NCI-H146 treated with DMSO at 0.1 percent for 48 hours (cell line): ENCODE measurements around the gene CAPN2.

Source experiments
- DNase-seq: peaks from one replicate; lab custom pipeline; 2025; ENCODE audit not compliant: unreplicated experiment; lab: John Stamatoyannopoulos, UW

Gene CAPN2

GRCh38 chr1:223758734-223759133 is 46.4 kb downstream of the CAPN2 start:
- no peak for DNase-seq

DNA sequence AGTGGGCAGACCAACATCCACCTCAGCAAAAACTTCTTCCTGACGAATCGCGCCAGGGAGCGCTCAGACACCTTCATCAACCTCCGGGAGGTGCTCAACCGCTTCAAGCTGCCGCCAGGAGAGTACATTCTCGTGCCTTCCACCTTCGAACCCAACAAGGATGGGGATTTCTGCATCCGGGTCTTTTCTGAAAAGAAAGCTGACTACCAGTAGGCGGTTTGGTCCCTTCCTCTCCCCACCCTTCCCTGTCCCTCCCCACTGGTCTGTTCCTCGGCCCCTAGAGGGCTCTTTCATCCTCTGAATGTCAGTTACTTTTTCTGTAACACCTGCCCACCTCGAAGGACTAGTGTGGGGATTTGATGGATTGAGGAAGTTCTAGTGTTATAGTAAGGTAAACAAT is 46.9 kb downstream of the CAPN2 start:
- DNase-seq = peak; percentile 24

GRCh38 chr1:223760833-223761232 is 48.5 kb downstream of the CAPN2 start:
- no peak for DNase-seq

- no peak for DNase-seq
Observed at GRCh38 chr1:223761411-223761810, 49.1 kb downstream of the CAPN2 start.

GRCh38 chr1:223763251-223763650 is 50.9 kb downstream of the CAPN2 start:
- DNase-seq = no peak

DNA sequence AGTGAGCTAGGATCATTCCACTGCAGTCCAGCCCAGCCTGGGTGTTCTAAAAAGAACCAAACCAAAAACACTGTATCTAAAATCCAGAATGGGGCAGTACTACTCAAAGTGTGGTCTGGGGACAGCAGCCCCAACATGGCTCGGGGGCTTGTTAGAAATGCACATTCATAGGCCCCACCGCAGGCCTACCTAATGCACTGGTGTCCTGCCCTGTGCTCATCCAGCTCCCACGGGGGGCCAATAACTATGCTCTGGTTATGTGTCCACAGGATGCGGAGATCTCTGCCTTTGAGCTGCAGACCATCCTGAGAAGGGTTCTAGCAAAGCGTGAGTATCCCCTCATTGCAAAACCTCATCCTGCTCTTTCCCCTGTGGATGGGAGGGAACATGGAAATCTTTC is 51.5 kb downstream of the CAPN2 start:
- no peak for DNase-seq

DNA sequence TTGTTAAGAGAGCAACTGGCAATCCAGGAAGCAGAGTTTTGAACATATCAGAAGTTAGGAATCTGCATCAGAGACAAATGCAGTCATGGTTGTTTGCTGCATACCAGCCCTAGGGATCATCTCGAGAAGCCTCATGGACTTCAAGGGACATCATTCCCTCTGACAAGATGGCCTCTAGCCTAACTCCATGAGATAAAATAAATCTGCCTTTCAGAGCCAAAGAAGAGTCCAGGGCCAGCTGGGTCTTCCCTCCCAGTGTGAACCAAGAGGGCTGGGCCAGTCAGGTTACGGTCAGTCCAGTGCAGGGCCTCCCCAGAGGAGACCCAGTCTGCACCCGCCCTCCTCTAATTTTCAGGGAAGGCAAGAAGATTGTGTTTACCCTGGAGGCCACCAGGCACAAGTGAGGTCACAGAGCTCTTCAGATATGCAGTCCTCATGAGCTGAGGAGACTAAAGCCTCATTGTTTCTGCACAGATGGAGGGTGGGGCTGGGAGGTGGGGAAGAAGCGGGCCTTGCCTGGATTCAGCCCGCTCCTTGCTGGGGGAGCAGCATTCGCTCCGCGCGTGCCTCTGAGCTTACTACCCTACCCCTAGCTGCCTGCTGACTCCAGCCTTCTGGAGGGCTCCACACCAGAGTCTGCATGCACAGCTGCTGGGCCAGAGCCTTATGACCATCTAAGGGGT is 52.8 kb downstream of the CAPN2 start:
- DNase-seq = peak; percentile 90

GRCh38 chr1:223765719-223766340 is 53.5 kb downstream of the CAPN2 start:
- DNase-seq = peak; percentile 99

DNA sequence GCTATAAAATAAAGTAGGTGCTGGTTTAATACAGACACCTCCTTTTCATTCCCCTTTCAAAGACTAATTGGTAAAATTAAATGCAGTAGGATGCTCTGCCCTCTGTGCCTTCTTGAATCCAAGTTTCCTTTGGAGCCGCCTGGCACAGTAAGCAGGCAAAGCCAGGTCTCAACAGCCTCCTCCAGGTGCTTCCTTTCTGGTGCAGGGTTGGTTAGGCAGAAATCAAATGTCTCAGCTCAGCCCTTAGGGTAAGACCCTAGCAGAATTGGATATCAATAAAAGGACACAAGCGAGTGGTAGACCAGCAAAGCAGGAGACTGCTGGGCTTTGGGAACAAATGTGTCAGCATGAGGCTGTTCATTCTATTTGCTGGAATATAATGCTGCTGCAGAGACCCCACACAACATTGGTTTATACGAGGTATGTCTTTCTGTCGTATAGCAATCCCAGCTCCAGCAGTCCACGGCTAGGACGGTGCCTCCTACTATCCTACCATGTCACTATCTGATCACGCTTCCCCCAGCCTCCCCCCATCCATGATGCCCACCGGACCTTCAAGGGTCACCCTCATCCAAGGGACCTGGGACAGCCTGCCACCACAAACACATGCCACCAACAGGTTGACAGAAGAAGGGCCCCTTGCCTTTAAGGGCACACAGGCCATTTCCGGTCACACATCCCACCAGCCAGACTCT is 58.4 kb downstream of the CAPN2 start:
- no peak for DNase-seq

- DNase-seq = peak; percentile 62
Observed at GRCh38 chr1:223771469-223771813, 59.1 kb downstream of the CAPN2 start.

DNA sequence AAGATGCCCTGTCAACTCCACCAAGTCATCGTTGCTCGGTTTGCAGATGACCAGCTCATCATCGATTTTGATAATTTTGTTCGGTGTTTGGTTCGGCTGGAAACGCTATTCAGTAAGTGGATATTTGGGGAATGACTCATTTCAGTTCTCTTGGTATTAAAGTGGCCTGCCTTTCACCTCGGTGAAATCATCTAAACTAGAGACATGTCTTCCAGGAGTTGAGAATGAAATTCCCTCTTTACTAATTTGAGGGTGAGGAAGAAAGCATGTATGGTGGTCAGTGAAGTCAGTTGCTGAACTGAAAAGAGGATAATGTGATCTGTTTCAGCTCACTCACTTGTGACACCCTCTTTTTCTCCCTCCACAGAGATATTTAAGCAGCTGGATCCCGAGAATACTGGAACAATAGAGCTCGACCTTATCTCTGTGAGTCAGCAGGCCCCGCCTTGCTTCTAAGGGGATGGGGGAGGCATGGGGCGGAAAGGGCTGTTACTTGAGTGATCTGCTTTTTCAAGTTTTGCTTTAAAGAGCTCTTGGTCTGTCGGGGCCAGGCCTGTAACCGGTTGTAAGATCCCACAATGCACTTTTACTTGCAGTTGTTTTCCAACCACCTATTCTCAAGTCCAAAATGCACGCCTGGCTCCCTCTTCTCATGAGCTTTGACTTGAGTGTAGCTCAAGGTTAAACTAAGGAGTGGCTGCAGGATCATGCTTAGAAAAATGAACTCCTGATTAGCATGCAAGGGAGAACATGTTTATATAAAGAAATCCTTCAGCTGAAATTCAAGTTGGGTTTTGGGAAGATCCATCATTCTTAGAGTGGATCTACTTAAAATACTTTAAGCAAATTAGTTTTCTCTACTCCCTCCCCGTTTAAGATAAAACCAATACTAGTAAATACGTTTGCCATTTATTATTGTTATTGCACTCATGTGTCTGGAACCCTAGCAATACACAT is 59.8 kb downstream of the CAPN2 start:
- peak; percentile 87 for DNase-seq

DNA sequence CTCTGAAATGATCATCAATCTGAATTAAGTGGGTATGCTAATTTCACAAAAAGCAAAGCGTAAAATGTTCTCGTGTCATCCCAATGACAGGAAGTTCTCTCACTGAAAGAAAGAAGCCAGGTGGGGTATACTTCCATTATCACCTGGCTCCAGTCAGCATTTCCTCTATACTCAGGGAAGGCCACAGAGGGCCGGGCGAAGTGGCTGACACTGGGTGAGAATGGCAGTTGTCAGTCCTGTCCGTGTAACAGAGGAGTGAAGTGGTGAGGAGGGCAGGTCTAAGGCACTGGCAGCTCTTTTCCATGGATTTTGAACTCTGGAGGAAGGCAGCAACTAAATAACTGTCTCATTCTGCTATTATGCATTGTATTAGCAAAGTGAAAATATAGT is 60.4 kb downstream of the CAPN2 start:
- no peak for DNase-seq

- no peak for DNase-seq
Observed at GRCh38 chr1:223774134-223774814, 61.9 kb downstream of the CAPN2 start.

- no peak for DNase-seq
Observed at GRCh38 chr1:223775054-223775453, 62.7 kb downstream of the CAPN2 start.

DNA sequence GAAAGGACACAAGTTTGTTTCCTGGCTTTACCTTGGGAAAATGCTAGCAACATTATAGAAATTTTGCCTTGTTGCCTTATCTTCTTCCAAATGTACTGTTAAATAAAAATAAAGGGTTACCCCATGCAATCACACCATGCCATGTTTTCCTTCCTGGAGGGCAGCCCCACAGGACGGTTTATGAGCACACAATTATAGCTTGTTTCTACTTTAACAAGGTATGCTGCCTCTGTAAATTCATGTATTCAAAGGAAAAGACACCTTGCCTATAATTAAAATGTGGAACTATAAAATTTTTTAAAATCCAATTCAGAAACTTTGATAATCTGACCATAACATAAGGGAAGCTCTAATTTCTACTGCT is 63.4 kb downstream of the CAPN2 start:
- DNase-seq = no peak

DNA sequence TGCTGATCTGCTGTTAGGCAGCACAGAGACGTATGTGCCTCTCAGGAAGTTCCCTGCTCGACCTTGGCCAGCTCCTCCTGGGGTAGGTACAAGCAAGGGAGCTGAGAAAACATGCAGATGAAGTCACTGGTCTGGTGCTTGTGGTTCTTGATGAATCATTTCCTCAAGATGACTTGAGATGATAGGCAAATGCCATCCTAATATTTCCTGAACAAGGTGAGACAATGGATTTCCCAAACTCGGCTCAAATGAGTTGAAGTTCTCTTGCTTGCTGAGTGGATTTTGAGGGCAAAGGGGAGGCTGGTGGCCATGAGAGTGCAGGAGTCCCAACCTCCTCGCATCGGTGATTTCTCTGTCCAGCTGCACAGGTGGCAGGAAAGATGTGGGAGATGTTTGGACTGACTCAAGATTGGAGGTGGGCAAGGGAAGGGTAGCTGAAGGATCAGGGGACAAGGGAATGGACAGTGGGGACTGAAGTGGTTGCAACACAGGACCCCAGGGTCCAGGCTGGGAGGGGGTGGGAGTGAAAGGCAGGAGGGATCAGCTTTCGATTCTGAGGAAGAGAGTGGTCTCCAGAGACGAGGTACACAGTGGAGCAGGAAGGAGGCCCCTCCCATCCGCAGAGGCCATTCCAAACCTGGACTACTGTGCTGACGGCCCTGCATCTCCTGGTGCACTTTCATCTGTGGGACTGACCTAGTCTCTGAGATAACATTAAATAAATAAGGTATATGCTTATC is 63.9 kb downstream of the CAPN2 start:
- no peak for DNase-seq

- DNase-seq = no peak
Observed at GRCh38 chr1:223776826-223777454, 64.6 kb downstream of the CAPN2 start.

GRCh38 chr1:223780318-223780717 is 68.0 kb downstream of the CAPN2 start:
- DNase-seq = no peak

DNA sequence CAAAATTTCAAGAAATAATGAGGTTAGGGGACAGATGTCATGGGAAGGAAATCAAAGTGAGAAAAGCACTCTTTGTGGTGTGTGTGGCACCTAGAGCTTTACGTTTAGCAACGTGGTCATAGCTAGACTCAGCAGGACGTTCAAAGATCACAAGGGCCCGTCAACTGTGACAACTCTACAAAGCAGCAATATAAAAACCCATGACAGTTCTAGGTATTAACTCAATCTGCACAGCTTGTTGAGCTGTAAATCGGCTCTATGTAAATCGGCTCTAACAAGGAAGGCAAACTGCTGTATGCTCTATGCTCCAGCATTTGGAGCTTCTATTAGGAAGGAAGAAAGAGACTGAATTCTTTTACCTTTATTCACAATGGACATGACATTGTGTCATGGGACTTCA is 68.6 kb downstream of the CAPN2 start:
- no peak for DNase-seq

DNA sequence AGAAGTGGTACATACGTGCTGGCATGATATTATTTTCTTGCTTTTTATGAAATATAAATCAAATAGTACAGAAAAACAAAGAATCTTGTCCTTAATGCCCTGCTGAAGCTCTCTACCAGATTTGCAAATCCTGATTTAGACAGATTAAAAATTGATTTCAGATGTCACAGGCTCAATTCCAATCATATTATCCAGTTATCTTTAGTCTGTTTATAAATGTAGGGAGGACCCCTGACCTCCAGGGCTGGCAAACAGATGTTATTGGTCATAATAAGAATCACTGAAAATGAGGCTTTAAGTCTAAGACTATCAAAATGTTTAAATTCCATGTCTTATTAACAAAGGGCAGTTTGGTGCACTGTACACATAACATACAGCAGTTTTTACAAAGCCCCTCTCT is 71.3 kb downstream of the CAPN2 start:
- no peak for DNase-seq
